Neutrophil (primary cell): ENCODE data around the gene ENG.
A peak's percentile ranks its signal among the peaks of the same experiment; 100 is the strongest.
"Not testable (repeated sequence)": the region's sequence is repeated elsewhere in the genome, so short reads cannot be mapped to it uniquely, and the experiment has no call there.

Experiments used
- H3K27ac ChIP-seq: fragments of 200-600 bp; sonication (generic); 2 replicates; pipeline ENCODE4 v1.5.1; 2016; ENCODE audit warnings: mild to moderate bottlenecking, moderate library complexity
- H3K27me3 ChIP-seq: fragments of 200-600 bp; sonication (generic); 2 replicates; pipeline ENCODE4 v1.6.0; 2016; ENCODE audit warnings: mild to moderate bottlenecking
- H3K36me3 ChIP-seq: fragments of 200-600 bp; sonication (generic); 2 replicates; pipeline ENCODE4 v1.5.1; 2017
- H3K4me1 ChIP-seq, 2 experiments: fragments of 200-600 bp in 1 of 2; sonication (generic) in 1 of 2; 1 replicate in 1 of 2; 2 replicates in 1 of 2; pipeline versions ENCODE4 v1.5.1 to v1.6.1; 2013 to 2016; ENCODE audit warnings: low read depth in 1 of 2, low read length in 1 of 2, mild to moderate bottlenecking in 1 of 2, moderate library complexity in 1 of 2; ENCODE audit not compliant: control insufficient read depth in 1 of 2, insufficient read depth in 1 of 2
- H3K4me3 ChIP-seq, 2 experiments: fragments of 200-600 bp in 1 of 2; sonication (generic) in 1 of 2; 1 replicate in 1 of 2; 2 replicates in 1 of 2; pipeline ENCODE4 v1.5.1; 2013 to 2016; ENCODE audit warnings: low read depth in 1 of 2, low read length in 1 of 2, mild to moderate bottlenecking in 1 of 2, moderate library complexity in 1 of 2
- H3K9me3 ChIP-seq: fragments of 200-600 bp; sonication (generic); 2 replicates; pipeline ENCODE4 v1.5.1; 2016
- CTCF ChIP-seq: fragments of 200-600 bp; sonication (generic); IDR thresholded peaks from 2 replicates; pipeline ENCODE4 v1.5.1; 2016; ENCODE audit warnings: antibody characterized with exemption

ENG gene

DNA sequence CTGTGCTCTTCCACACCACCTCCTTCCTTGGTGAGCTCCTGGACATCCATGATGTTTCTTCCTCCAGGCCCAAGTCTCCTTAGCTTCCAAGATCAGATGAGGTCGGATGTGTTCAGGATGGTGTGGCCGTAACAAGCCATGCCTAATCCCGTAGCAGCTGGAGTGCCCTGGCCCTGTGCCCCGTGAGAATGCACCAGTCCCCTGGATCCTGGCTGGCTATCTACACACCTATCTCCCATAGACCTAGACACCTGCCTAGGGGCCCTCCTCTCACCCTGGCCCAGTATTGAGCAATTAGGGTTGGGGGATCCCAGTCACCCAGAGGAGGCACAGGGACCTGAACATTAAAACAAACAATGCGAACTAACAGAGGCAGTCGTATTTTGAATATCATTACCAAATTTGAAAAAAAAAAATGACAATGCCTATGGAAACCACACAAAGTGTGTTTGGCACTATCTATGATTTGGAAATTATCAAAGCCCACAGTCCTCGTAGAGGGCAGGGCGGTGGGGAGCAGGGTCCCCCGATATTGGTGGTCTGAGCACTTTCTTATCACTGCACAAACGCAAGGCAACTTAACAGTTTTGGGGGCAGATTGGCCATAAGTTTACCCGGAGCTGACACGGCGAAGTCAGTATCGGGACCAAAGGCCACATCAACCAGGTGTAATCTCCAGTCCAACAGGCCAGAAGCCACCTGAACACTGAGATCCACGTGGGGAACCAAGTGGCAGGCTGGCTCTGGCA is 13.2 kb downstream of the ENG start:
- no peak for TF ChIP-seq CTCF
- Histone ChIP-seq H3K36me3 (no peaks in the 10 kb centered on the region), H3K9me3 (no peaks in the 10 kb centered on the region), H3K27ac (no peak overlapping the region), H3K27me3 (peaks cover 6% of the 10 kb centered on the region), H3K4me1 (peaks cover 0 to under 1% of the 10 kb centered on the region in 2 experiments), H3K4me3 (no peak overlapping the region)

DNA sequence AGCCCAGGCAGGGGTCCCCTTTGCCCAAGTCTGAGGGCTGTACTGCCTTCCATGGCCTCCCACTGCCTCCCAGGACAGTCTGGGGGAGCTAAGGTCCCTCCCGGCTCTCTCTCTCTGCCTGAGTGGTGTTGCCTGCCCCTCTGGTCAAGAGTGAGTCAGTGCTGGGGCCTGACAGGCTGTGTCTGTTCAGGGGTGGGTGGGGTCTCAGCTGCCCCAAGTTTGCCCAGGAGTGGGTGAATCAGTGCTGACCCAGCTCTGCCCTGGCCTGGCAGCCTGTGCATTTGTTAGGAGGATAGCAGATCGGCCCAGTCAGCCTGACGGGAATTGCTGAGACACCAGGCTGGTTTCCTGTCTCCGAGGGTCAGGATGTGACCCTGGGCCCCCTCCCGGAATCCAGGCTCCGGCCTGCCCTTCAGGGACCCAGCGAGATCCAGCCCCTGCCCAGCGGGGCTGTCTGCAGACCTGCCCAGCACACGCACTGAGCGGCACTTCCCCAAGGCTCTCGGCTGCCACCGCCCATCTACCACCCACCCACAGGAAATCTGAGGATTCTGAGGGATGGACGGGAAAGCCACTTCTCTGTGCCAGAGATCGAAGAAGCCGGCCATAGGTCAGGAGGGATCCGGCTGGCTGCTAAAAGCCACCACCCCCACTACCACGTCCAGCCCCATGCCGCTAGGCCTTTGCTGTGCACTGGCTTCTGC is 15.9 kb downstream of the ENG start:
- Histone ChIP-seq H3K27me3 (peaks cover 11% of the 10 kb centered on the region), H3K9me3 (no peaks in the 10 kb centered on the region), H3K36me3 (no peaks in the 10 kb centered on the region), H3K4me3 (no peak overlapping the region), H3K27ac (no peak overlapping the region), H3K4me1 (peaks cover 7 to 11% of the 10 kb centered on the region in 2 experiments)
- no peak for TF ChIP-seq CTCF

- no peak overlapping the region for H3K27ac ChIP-seq
- peaks cover 7 to 11% of the 10 kb centered on the region in 2 experiments for H3K4me1 ChIP-seq
- H3K4me3 ChIP-seq: no peak overlapping the region
Observed at GRCh38 chr9:127837346-127837745, 17.1 kb downstream of the ENG start.

GRCh38 chr9:127836561-127836960 is 17.9 kb downstream of the ENG start:
- H3K4me3 ChIP-seq, H3K9me3 ChIP-seq, H3K36me3 ChIP-seq, H3K27ac ChIP-seq: not testable (repeated sequence)
- peaks cover 11% of the 10 kb centered on the region for H3K27me3 ChIP-seq
- H3K4me1 ChIP-seq: peaks cover 7 to 11% of the 10 kb centered on the region in 2 experiments

More at GRCh38 chr9:127837346-127837745, 17.1 kb downstream of the ENG start:
- no peaks in the 10 kb centered on the region for H3K9me3 ChIP-seq
- peaks cover 11% of the 10 kb centered on the region for H3K27me3 ChIP-seq
- TF ChIP-seq CTCF: no peak
- no peaks in the 10 kb centered on the region for H3K36me3 ChIP-seq

DNA sequence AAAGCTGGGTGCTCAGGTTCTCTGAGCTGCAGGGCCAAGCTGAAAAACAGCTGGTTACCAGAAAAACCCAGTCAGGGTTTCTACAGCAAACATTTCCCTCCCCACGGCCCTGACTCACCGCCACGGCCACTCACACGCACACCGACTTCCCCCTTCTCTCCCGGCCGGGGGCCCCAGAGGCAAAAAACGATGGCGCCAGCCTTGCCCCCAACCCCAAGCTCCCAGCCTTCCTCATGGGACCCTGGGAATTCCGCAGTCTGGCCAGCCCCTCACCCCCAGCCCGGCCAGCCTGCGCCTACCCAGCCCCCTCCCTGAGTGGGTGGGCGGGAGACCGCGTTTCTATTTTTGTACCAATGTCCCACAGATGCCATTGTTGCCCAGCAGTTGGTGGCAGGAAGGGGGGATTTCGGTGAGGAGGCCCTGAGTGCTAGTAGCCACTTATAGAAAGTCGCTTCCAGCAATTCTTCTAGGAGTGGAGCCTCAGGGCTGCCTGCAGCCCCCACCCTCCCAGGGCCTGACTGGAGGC is 18.4 kb downstream of the ENG start:
- Histone ChIP-seq H3K9me3 (no peaks in the 10 kb centered on the region), H3K4me3 (no peak overlapping the region), H3K27me3 (peaks cover 11% of the 10 kb centered on the region), H3K27ac (peak overlapping the region; percentile 40), H3K4me1 (peaks cover 7 to 11% of the 10 kb centered on the region in 2 experiments), H3K36me3 (no peaks in the 10 kb centered on the region)
- no peak for TF ChIP-seq CTCF

GRCh38 chr9:127833555-127833954 is 20.9 kb downstream of the ENG start:
- H3K27me3 ChIP-seq: peaks cover 9% of the 10 kb centered on the region
- H3K4me3 ChIP-seq: no peak overlapping the region
- no peak for TF ChIP-seq CTCF
- no peaks in the 10 kb centered on the region for H3K9me3 ChIP-seq
- H3K36me3 ChIP-seq: no peaks in the 10 kb centered on the region
- H3K27ac ChIP-seq: no peak overlapping the region
- peaks cover 7 to 11% of the 10 kb centered on the region in 2 experiments for H3K4me1 ChIP-seq
